H9 (cell line): ENCODE data around the gene PEX10. TPM values are rescaled to one million over a fixed set of nuclear protein-coding genes. Genes with fewer than 3 reads are reported as not detected.

ENCODE experiments used
- DNase-seq: peaks from one replicate; pipeline ENCODE4 v3.0.0-alpha.2; 2017
- H2AFZ ChIP-seq: one replicate; pipeline ENCODE4 v1.6.1; 2013; ENCODE audit warnings: mild to moderate bottlenecking, low read length, control low read depth, moderate library complexity
- H2AK5ac ChIP-seq: 2 replicates; pipeline ENCODE4 v1.6.1; 2013; ENCODE audit warnings: low read length, control low read depth, mixed read lengths; ENCODE audit not compliant: insufficient read length
- H2BK120ac ChIP-seq: one replicate; pipeline ENCODE4 v1.6.1; 2013; ENCODE audit warnings: low read depth, mild to moderate bottlenecking, low read length, control low read depth, inconsistent platforms; ENCODE audit not compliant: poor library complexity, severe bottlenecking
- H2BK12ac ChIP-seq: 2 replicates; pipeline ENCODE4 v1.6.1; 2013; ENCODE audit warnings: low read length, control low read depth, mixed read lengths, low read depth; ENCODE audit not compliant: insufficient read length
- H2BK15ac ChIP-seq: 2 replicates; pipeline ENCODE4 v1.6.1; 2013; ENCODE audit warnings: low read depth, low read length, control low read depth
- H2BK20ac ChIP-seq: one replicate; pipeline ENCODE4 v1.6.1; 2013; ENCODE audit warnings: low read depth, mild to moderate bottlenecking, low read length, control low read depth, inconsistent platforms; ENCODE audit not compliant: poor library complexity, severe bottlenecking
- H2BK5ac ChIP-seq: 2 replicates; pipeline ENCODE4 v1.6.1; 2013; ENCODE audit warnings: low read length, control low read depth, mixed read lengths; ENCODE audit not compliant: insufficient read length
- H3K14ac ChIP-seq: 2 replicates; pipeline ENCODE4 v1.6.1; 2013; ENCODE audit warnings: low read length, control low read depth; ENCODE audit not compliant: insufficient read depth
- H3K18ac ChIP-seq: 2 replicates; pipeline ENCODE4 v1.6.1; 2013; ENCODE audit warnings: low read depth, mild to moderate bottlenecking, mixed read lengths, low read length, control low read depth; ENCODE audit not compliant: insufficient read length
- H3K23ac ChIP-seq: 2 replicates; pipeline ENCODE4 v1.6.1; 2013; ENCODE audit warnings: low read length, control low read depth, mixed read lengths, low read depth; ENCODE audit not compliant: insufficient read length
- H3K23me2 ChIP-seq: 2 replicates; pipeline ENCODE4 v1.6.1; 2013; ENCODE audit warnings: low read depth, mild to moderate bottlenecking, mixed read lengths, low read length, control low read depth; ENCODE audit not compliant: insufficient read length, poor library complexity, severe bottlenecking
- H3K27ac ChIP-seq: 2 replicates; pipeline ENCODE4 v1.5.1; 2013; ENCODE audit warnings: low read length, control low read depth, mixed read lengths, low read depth; ENCODE audit not compliant: insufficient read length
- H3K27me3 ChIP-seq: 2 replicates; pipeline ENCODE4 v1.6.1; 2013; ENCODE audit warnings: low read length, control low read depth, inconsistent platforms; ENCODE audit not compliant: insufficient read depth
- H3K4ac ChIP-seq: 2 replicates; pipeline ENCODE4 v1.6.1; 2013; ENCODE audit warnings: low read depth, mild to moderate bottlenecking, control low read depth, inconsistent platforms, low read length, moderate library complexity
- H3K4me1 ChIP-seq: 2 replicates; pipeline ENCODE4 v1.6.1; 2013; ENCODE audit warnings: low read length, control low read depth, inconsistent platforms; ENCODE audit not compliant: insufficient read depth
- H3K4me2 ChIP-seq: 2 replicates; pipeline ENCODE4 v1.6.1; 2013; ENCODE audit warnings: low read length, control low read depth, mixed read lengths; ENCODE audit not compliant: insufficient read length, insufficient read depth
- H3K56ac ChIP-seq: 2 replicates; pipeline ENCODE4 v1.6.1; 2013; ENCODE audit warnings: low read depth, mild to moderate bottlenecking, mixed read lengths, low read length, control low read depth; ENCODE audit not compliant: insufficient read length
- H3K79me1 ChIP-seq: 2 replicates; pipeline ENCODE4 v1.6.1; 2013; ENCODE audit warnings: low read depth, mild to moderate bottlenecking, moderate library complexity, low read length, control low read depth, inconsistent platforms; ENCODE audit not compliant: insufficient read depth, poor library complexity, severe bottlenecking
- H3K79me2 ChIP-seq: 2 replicates; pipeline ENCODE4 v1.6.1; 2013; ENCODE audit warnings: low read length, control low read depth, inconsistent platforms; ENCODE audit not compliant: insufficient read depth
- H3K9ac ChIP-seq: 2 replicates; pipeline ENCODE4 v1.6.1; 2013; ENCODE audit warnings: low read length, control low read depth, mixed read lengths; ENCODE audit not compliant: insufficient read length; ENCODE audit errors: extremely low read depth
- H3K9me3 ChIP-seq: one replicate; pipeline ENCODE4 v1.6.1; 2013; ENCODE audit warnings: low read depth, low read length, inconsistent platforms; ENCODE audit not compliant: control insufficient read depth
- H3T11ph ChIP-seq: one replicate; pipeline ENCODE4 v1.6.1; 2013; ENCODE audit warnings: mild to moderate bottlenecking, low read length, control low read depth, inconsistent platforms
- H4K20me1 ChIP-seq: one replicate; pipeline ENCODE4 v1.6.1; 2013; ENCODE audit not compliant: control insufficient read depth, insufficient read length, insufficient read depth
- H4K5ac ChIP-seq: 2 replicates; pipeline ENCODE4 v1.6.1; 2013; ENCODE audit warnings: low read depth, mild to moderate bottlenecking, mixed read lengths, low read length, control low read depth; ENCODE audit not compliant: insufficient read length
- H4K8ac ChIP-seq: replicated peaks from 2 replicates; pipeline ENCODE4 v1.6.1; 2013; ENCODE audit warnings: low read length, control low read depth, mixed read lengths, low read depth; ENCODE audit not compliant: insufficient read length
- H4K91ac ChIP-seq: 2 replicates; pipeline ENCODE4 v1.6.1; 2013; ENCODE audit warnings: low read depth, mild to moderate bottlenecking, moderate library complexity, mixed read lengths, low read length, control low read depth; ENCODE audit not compliant: insufficient read length
- H3K27ac Mint-ChIP-seq, 3 experiments: 2 replicates in 2 of 3; 3 replicates in 1 of 3; pipeline ENCODE4 v1.8.0; 2020 to 2021; ENCODE audit warnings: mixed read lengths in 3 of 3, mild to moderate bottlenecking in 1 of 3, moderate library complexity in 1 of 3
- H3K27me3 Mint-ChIP-seq: 2 replicates; pipeline ENCODE4 v1.8.0; 2021; ENCODE audit warnings: low read depth, mild to moderate bottlenecking, moderate library complexity, mixed read lengths
- H3K36me3 Mint-ChIP-seq, 3 experiments: 2 replicates in 2 of 3; 3 replicates in 1 of 3; pipeline ENCODE4 v1.8.0; 2020 to 2021; ENCODE audit warnings: low read depth in 3 of 3, mixed read lengths in 3 of 3; ENCODE audit not compliant: insufficient read depth in 1 of 3
- H3K4me1 Mint-ChIP-seq, 2 experiments: 2 replicates each; pipeline ENCODE4 v1.8.0; 2020; ENCODE audit warnings: mixed read lengths in 2 of 2
- H3K4me3 Mint-ChIP-seq, 2 experiments: 2 replicates in 1 of 2; 3 replicates in 1 of 2; pipeline ENCODE4 v1.8.0; 2020 to 2021; ENCODE audit warnings: mild to moderate bottlenecking in 2 of 2, mixed read lengths in 2 of 2, moderate library complexity in 1 of 2
- H3K9me3 Mint-ChIP-seq, 2 experiments: 2 replicates in 1 of 2; 3 replicates in 1 of 2; pipeline ENCODE4 v1.8.0; 2020; ENCODE audit warnings: mild to moderate bottlenecking in 2 of 2, mixed read lengths in 2 of 2, moderate library complexity in 1 of 2
- CTCF ChIP-seq: fragments of 200-600 bp; sonication (generic); conservative IDR thresholded peaks from 3 replicates; pipeline ENCODE4 v1.8.0; 2021; ENCODE audit warnings: antibody characterized with exemption, mild to moderate bottlenecking
- WGBS: extraction: QIAGEN DNeasy Blood & Tissue Kit; methylation state at CpG from one replicate; pipeline ENCODE4 v1.1.7; 2013; ENCODE audit warnings: missing lambda C conversion rate, low lambda C conversion rate, mixed read lengths; ENCODE audit not compliant: insufficient read length; ENCODE audit errors: extremely low coverage; 5-methylcytosine and 5-hydroxymethylcytosine counted together
- total RNA-seq: library from RNA; stranded (reverse); gene quantifications from 2 replicates; pipeline ENCODE4 v1.2.1, GENCODE V29; 2021

PEX10 gene
- total RNA-seq, 1 experiment from 2014 or later = 34.4 TPM

GRCh38 chr1:2392686-2393085 is 19.7 kb downstream of the PEX10 start:
- Histone ChIP-seq H2AFZ (no peak overlapping the region), H2BK5ac (no peak overlapping the region), H3K14ac (no peak overlapping the region; the same call in 1 of the 2 replicates), H2AK5ac (no peak overlapping the region), H3K79me2 (peaks cover 5% of the 10 kb centered on the region; the same call in 1 of the 2 replicates), H2BK20ac (no peak overlapping the region), H3K4me1 (no peaks in the 10 kb centered on the region), H4K20me1 (peaks cover 2% of the 10 kb centered on the region), H2BK15ac (no peak overlapping the region), H4K91ac (no peak overlapping the region), H3K27me3 (no peaks in the 10 kb centered on the region), H3K23me2 (peaks cover 6% of the 10 kb centered on the region), H2BK12ac (no peak overlapping the region), H3K23ac (no peak overlapping the region), H3K56ac (no peak overlapping the region), H3K9ac (peak overlapping the region; percentile 81), H4K8ac (no peak overlapping the region), H3K9me3 (no peaks in the 10 kb centered on the region), H2BK120ac (no peak overlapping the region), H3K18ac (no peak overlapping the region), H3K4me2 (peak overlapping the region; percentile 88), H3K79me1 (peaks cover 11% of the 10 kb centered on the region), H4K5ac (no peak overlapping the region), H3T11ph (no peak overlapping the region), H3K4ac (no peak overlapping the region), H3K27ac (no peak overlapping the region)
- H3K36me3 Mint-ChIP-seq = peaks cover 7 to 53% (median 41%) of the 10 kb centered on the region in 3 experiments; a peak in 6 of 7 replicates
- peaks cover 9 to 20% of the 10 kb centered on the region in 2 experiments for H3K4me1 Mint-ChIP-seq
- no CpG with 5 or more reads among the region's 16 CpGs for WGBS
- no peaks in the 10 kb centered on the region for H3K9me3 Mint-ChIP-seq
- no peak overlapping the region for H3K27ac Mint-ChIP-seq
- no peak for DNase-seq
- H3K4me3 Mint-ChIP-seq = peak overlapping the region; percentile 81 to 92
- H3K27me3 Mint-ChIP-seq = no peaks in the 10 kb centered on the region
- no peak for TF ChIP-seq CTCF
